GM12891 (cell line): Measurements from ENCODE around the gene CAMK2N2.

Source experiments
- POLR2A ChIP-seq: IDR thresholded peaks from 2 replicates; pipeline ENCODE4 v1.6.1; 2011; ENCODE audit warnings: low read depth, low read length, control low read depth
- POLR2AphosphoS5 ChIP-seq: IDR thresholded peaks from 2 replicates; pipeline ENCODE4 v1.6.1; 2011; ENCODE audit warnings: low read depth, low read length, control low read depth
- SPI1 ChIP-seq: IDR thresholded peaks from 2 replicates; pipeline ENCODE4 v1.6.1; 2011; ENCODE audit warnings: low read depth, low read length, control low read depth
- TAF1 ChIP-seq: IDR thresholded peaks from 2 replicates; pipeline ENCODE4 v1.6.1; 2011; ENCODE audit warnings: low read depth, low read length, control low read depth

DNA sequence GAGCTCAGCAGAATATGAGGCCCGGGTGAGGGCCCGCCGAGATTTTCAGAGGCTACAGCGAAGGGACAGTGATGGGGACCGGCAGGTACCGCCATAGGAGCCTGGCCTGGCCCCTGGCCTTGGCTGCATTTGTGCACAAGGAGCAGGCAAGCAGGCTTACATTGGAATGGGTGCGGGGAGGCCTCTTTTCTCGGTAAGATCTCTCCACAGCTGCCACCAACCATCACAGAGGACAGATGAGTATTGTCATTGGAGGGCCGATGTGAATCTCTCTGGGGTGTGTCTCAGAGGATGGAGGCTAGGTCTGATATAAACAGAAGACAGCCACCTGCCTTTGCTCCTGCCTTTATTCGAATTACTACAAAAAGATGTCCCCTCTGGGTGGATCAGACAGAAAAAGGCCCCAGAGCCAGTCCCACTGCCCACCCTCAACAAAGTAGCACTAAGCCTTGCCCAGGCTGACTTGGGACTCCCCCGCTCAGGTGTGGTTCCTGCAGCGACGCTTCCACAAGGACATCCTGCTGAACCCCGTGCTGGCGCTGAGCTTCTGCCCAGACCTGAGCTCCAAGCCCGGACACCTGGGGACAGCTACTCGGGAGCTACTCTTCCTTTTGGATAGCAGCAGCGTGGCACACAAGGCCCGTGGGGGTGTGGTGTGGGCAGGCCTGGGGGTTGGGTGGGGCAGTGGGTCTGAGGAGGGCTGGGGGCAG, 26.5 kb downstream of the CAMK2N2 start:
- TF ChIP-seq POLR2A (no peak), SPI1 (no peak), TAF1 (no peak), POLR2AphosphoS5 (no peak)
